Retinal pigment epithelial cell (primary cell): ENCODE data around the gene TENM3.
A peak's percentile ranks its signal among the peaks of the same experiment; 100 is the strongest.

ENCODE experiments used
- DNase-seq: peaks from one replicate; pipeline ENCODE4 v3.0.0-alpha.2; 2010; ENCODE audit warnings: low read depth
- H3K4me3 ChIP-seq: 2 replicates; pipeline ENCODE4 v1.5.1; 2011; ENCODE audit warnings: mild to moderate bottlenecking, low read length, control low read depth, moderate library complexity
- CTCF ChIP-seq: conservative IDR thresholded peaks from 2 replicates; pipeline ENCODE4 v1.5.1; 2011; ENCODE audit warnings: low read depth, low read length, control low read depth, inconsistent platforms

The TENM3 gene

GRCh38 chr4:182569561-182569960 is 326.4 kb downstream of the TENM3 start:
- no peak overlapping the region for H3K4me3 ChIP-seq
- no peak for DNase-seq
- TF ChIP-seq CTCF: no peak

- H3K4me3 ChIP-seq: no peak overlapping the region
- no peak for DNase-seq
- no peak for TF ChIP-seq CTCF
Measured at GRCh38 chr4:182574706-182575105, 331.5 kb downstream of the TENM3 start.

- no peak overlapping the region for H3K4me3 ChIP-seq
- no peak for DNase-seq
- TF ChIP-seq CTCF: no peak
Measured at GRCh38 chr4:182575225-182575624, 332.0 kb downstream of the TENM3 start.

- H3K4me3 ChIP-seq: no peak overlapping the region
- no peak for TF ChIP-seq CTCF
- DNase-seq: no peak
Measured at GRCh38 chr4:182576601-182577289, 333.5 kb downstream of the TENM3 start.

GRCh38 chr4:182577411-182577810 is 334.2 kb downstream of the TENM3 start:
- DNase-seq: no peak
- no peak for TF ChIP-seq CTCF
- no peak overlapping the region for H3K4me3 ChIP-seq

GRCh38 chr4:182578402-182578801 is 335.2 kb downstream of the TENM3 start:
- peak; percentile 82 for DNase-seq
- TF ChIP-seq CTCF: no peak
- no peak overlapping the region for H3K4me3 ChIP-seq

GRCh38 chr4:182582245-182582644 is 339.0 kb downstream of the TENM3 start:
- no peak for TF ChIP-seq CTCF
- no peak for DNase-seq
- H3K4me3 ChIP-seq: no peak overlapping the region
